HG03520 (cell line): ENCODE measurements around the gene ERGIC1.
"Not testable (repeated sequence)": the region's sequence is repeated elsewhere in the genome, so short reads cannot be mapped to it uniquely, and the experiment has no call there.

Source experiments
- ATAC-seq: cut with Tn5 transposase; IDR thresholded peaks from one replicate; pipeline ENCODE4 v1.9.1; 2021; ENCODE audit warnings: mild to moderate bottlenecking, moderate library complexity; ENCODE audit not compliant: unreplicated experiment

ERGIC1 gene

GRCh38 chr5:172877466-172878260 lies 43.6 kb downstream of the ERGIC1 start:
- no peak for ATAC-seq

- no peak for ATAC-seq
These were observed 44.5 kb downstream of the ERGIC1 start for GRCh38 chr5:172878585-172878932.

- ATAC-seq, result no peak
These were observed 45.1 kb downstream of the ERGIC1 start for GRCh38 chr5:172878933-172879752.

- no peak for ATAC-seq
These were observed 47.8 kb downstream of the ERGIC1 start for GRCh38 chr5:172881691-172882370.

GRCh38 chr5:172883066-172883465 lies 49.0 kb downstream of the ERGIC1 start:
- no peak for ATAC-seq

GRCh38 chr5:172885597-172886340 lies 51.7 kb downstream of the ERGIC1 start:
- no peak for ATAC-seq

GRCh38 chr5:172886476-172886875 lies 52.4 kb downstream of the ERGIC1 start:
- ATAC-seq, result no peak

- ATAC-seq, result no peak
These were observed 53.0 kb downstream of the ERGIC1 start for GRCh38 chr5:172886974-172887501.

- ATAC-seq, result no peak
These were observed 53.6 kb downstream of the ERGIC1 start for GRCh38 chr5:172887692-172888091.

- ATAC-seq, result no peak
These were observed 56.6 kb downstream of the ERGIC1 start for GRCh38 chr5:172890659-172891058.

- ATAC-seq, result no peak
These were observed 57.8 kb downstream of the ERGIC1 start for GRCh38 chr5:172891716-172892421.

GRCh38 chr5:172892713-172893112 lies 58.7 kb downstream of the ERGIC1 start:
- ATAC-seq, result no peak

GRCh38 chr5:172894767-172895388 lies 60.8 kb downstream of the ERGIC1 start:
- no peak for ATAC-seq

- no peak for ATAC-seq
These were observed 61.5 kb downstream of the ERGIC1 start for GRCh38 chr5:172895549-172895948.

GRCh38 chr5:172896465-172896864 lies 62.4 kb downstream of the ERGIC1 start:
- no peak for ATAC-seq

GRCh38 chr5:172897067-172897466 lies 63.0 kb downstream of the ERGIC1 start:
- ATAC-seq, result not testable (repeated sequence)

GRCh38 chr5:172897481-172898217 lies 63.6 kb downstream of the ERGIC1 start:
- ATAC-seq, result no peak

GRCh38 chr5:172898218-172898842 lies 64.3 kb downstream of the ERGIC1 start:
- ATAC-seq, result no peak
